Measurements from ENCODE around the gene PHF21A.
A peak's percentile ranks its signal among the peaks of the same experiment; 100 is the strongest.

Gene PHF21A

GRCh38 chr11:46121301-46121723, at the start of gene PHF21A:
TSS of gene PHF21A (minus strand) at chr11:46121454. CDS start at chr11:46084219, 37,235 bp downstream.
- DNase-seq (ENCODE audit: low spot score) = peak; percentile 89

- DNase-seq (ENCODE audit: low spot score) = no peak
Measured at GRCh38 chr11:46170797-46171196, 49.5 kb upstream of the PHF21A start.

GRCh38 chr11:46162700-46163099, 41.4 kb upstream of the PHF21A start:
- no peak for DNase-seq (ENCODE audit: low spot score)

- DNase-seq (ENCODE audit: low spot score) = no peak
Measured at GRCh38 chr11:46161201-46161600, 39.9 kb upstream of the PHF21A start.

GRCh38 chr11:46160100-46160499, 38.8 kb upstream of the PHF21A start:
- DNase-seq (ENCODE audit: low spot score) = no peak

GRCh38 chr11:46159680-46160079, 38.4 kb upstream of the PHF21A start:
- DNase-seq (ENCODE audit: low spot score) = no peak

- DNase-seq (ENCODE audit: low spot score) = no peak
Measured at GRCh38 chr11:46149826-46150225, 28.6 kb upstream of the PHF21A start.

GRCh38 chr11:46149342-46149741, 28.1 kb upstream of the PHF21A start:
- no peak for DNase-seq (ENCODE audit: low spot score)

- no peak for DNase-seq (ENCODE audit: low spot score)
Measured at GRCh38 chr11:46144741-46145140, 23.5 kb upstream of the PHF21A start.

- no peak for DNase-seq (ENCODE audit: low spot score)
Measured at GRCh38 chr11:46143049-46143806, 22.0 kb upstream of the PHF21A start.

- DNase-seq (ENCODE audit: low spot score) = no peak
Measured at GRCh38 chr11:46142561-46142960, 21.3 kb upstream of the PHF21A start.

GRCh38 chr11:46141597-46141996, 20.3 kb upstream of the PHF21A start:
- DNase-seq (ENCODE audit: low spot score) = no peak

- DNase-seq (ENCODE audit: low spot score) = no peak
Measured at GRCh38 chr11:46134540-46134939, 13.3 kb upstream of the PHF21A start.

- no peak for DNase-seq (ENCODE audit: low spot score)
Measured at GRCh38 chr11:46134061-46134460, 12.8 kb upstream of the PHF21A start.

GRCh38 chr11:46133119-46133518, 11.9 kb upstream of the PHF21A start:
- no peak for DNase-seq (ENCODE audit: low spot score)

GRCh38 chr11:46130286-46130940, 9.2 kb upstream of the PHF21A start:
- no peak for DNase-seq (ENCODE audit: low spot score)

GRCh38 chr11:46129133-46129532, 7.9 kb upstream of the PHF21A start:
- DNase-seq (ENCODE audit: low spot score) = no peak

- peak; percentile 92 for DNase-seq (ENCODE audit: low spot score)
Measured at GRCh38 chr11:46127150-46127638, 5.9 kb upstream of the PHF21A start.

- no peak for DNase-seq (ENCODE audit: low spot score)
Measured at GRCh38 chr11:46125284-46125683, 4.0 kb upstream of the PHF21A start.

GRCh38 chr11:46122945-46123715, 1.9 kb upstream of the PHF21A start:
- DNase-seq (ENCODE audit: low spot score) = peak; percentile 53

- DNase-seq (ENCODE audit: low spot score) = peak; percentile 90
Measured at GRCh38 chr11:46121724-46122477, 647 bp upstream of the PHF21A start.
